ENCODE measurements around the gene TLCD2.
"Not testable (repeated sequence)": the region's sequence is repeated elsewhere in the genome, so short reads cannot be mapped to it uniquely, and the experiment has no call there.

TLCD2 gene

DNA sequence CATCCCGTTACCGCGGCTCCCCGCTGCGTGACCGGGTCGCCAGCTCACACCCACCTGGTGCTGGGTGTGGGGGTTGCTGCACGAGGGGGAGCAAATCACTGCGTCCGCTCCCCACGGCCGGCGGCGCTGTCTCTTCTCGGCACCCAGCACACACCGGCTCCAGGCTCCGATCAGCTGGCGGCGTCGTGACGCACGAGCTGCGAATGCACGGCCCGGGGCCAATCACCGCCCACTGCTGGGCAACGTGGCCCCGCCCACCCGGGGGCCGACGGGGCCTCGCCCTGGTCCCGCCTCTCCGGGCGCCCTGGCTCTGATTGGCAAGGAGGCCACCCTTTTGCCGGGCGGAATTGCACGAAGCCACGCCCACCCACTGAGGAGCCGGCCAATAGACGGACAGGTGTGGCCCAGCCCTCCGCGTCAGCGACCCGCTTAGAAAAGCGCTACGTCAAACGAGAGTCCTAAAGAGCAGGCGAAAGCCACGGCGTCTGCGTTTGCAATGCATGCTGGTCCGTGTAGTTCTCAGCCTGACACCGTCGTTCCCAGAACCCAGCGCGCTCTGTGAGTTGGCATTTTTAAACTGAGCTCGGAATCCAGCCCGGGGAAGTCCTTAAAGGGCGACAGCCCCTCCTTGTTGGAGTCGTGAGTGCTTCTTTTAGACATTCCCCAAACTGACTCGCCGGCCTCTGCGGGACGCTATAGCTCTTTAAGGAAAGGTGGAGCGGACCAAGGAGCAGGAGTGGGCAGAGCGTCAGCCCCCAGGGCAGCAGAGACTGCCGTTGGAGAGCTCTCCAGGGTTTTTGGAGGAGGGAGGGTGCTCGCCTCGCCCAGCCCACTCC, 6.1 kb upstream of the TLCD2 start:
- DNase-seq (ENCODE audit: low read depth) = peak; percentile 100

DNA sequence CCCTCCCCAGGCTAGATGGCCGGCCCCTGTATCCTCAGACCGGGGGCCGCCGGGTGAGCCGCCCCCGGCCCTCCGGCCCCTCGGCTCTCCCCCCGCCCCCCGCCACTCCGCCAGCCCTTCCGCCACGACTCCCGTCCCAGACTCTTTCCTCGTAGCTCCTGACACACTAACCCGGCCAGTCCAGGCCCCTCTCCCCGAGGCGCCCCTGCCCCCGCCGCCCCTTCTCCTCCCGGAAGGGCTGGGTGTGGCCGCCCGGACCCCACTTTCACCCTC, 5.6 kb upstream of the TLCD2 start:
- DNase-seq (ENCODE audit: low read depth) = no peak

GRCh38 chr17:1714980-1715802, 5.0 kb upstream of the TLCD2 start:
- peak; percentile 43 for DNase-seq (ENCODE audit: low read depth)

GRCh38 chr17:1714427-1714979, 4.3 kb upstream of the TLCD2 start:
- DNase-seq (ENCODE audit: low read depth) = no peak

DNA sequence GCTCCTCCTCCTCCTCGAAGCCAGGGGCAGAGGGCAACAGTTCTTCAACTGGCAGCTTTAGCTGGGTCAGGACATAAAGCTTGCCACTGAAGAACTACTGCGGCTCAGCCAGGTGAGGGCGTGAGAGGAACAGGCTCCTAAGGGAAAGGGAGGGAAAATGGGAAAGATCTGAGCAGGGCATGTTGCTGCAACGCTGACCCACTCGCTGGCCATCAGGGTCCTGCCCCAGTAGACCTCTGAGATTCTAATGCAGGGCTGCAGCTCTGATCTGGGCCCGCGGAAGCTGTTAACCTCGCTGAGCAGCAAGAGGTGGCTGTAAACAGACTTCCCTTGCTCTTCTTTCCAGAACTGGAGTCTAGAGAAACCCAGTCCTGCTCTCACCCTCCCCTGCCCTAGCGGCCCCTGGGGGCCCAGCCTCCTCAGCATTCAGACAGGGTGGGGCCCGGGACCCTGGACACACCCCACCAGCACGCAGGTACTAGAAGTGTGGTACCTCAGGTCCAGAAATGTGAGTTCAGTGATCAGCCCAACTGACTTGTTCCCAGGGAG, 3.8 kb upstream of the TLCD2 start:
- DNase-seq (ENCODE audit: low read depth) = no peak

DNA sequence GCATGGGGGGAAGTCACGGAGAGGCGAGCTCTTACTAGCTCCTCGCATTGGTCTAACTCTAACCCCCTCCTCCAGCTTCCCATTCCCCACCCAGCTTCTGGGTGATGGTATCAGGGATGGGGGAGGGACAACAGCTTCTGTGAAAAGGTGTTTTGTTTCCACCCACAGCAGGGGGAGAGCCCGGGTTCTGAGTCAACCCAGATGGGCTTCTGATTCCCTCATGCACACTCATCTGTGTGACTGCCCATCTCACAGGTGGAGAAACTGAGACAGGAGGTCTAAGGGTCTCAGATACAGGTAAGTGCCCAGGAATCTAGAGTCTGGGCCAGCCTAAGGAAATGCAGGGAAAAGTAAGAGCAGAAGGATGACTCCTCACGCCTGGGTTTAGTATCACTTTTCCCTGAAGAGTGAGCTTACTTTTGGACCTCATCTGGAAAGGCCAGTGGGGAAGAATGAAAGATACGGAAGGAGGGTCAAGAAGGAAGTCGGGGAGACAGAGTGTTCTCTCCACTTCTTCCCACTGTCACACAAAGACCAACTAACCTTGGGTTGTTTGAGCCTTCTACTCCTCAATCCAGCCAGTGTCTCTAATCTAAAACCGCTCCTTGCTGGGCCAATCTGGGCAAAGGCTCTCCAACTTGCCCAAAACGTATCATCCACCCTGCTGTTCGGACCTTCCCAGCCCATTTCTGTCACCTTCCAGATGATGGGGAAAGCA, 3.1 kb upstream of the TLCD2 start:
- DNase-seq (ENCODE audit: low read depth) = no peak

DNA sequence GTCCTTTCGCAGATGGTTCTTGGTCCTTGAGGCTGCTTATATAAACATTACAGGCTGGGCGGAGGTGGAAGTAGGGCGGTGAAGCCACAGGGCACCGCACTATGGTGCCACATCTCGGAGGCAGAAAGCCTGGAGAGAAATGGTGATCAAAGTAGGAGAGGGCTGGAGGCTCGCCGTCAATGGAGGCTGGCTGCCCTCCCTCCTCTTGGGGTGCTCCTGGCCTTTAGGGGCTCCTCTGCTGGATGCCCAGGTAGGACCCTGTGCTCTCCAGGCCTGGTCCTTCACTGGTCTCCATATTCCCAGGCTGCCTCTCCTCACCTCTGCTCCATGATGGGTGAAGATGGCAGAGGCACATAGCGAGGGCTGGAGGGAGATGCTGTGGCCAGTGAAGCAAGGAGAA, 2.1 kb upstream of the TLCD2 start:
- DNase-seq (ENCODE audit: low read depth) = no peak

- no peak for DNase-seq (ENCODE audit: low read depth)
Observed at GRCh38 chr17:1711804-1712203, 1.6 kb upstream of the TLCD2 start.

GRCh38 chr17:1710807-1711553, 803 bp upstream of the TLCD2 start:
- DNase-seq (ENCODE audit: low read depth) = no peak

GRCh38 chr17:1709403-1709951, 700 bp downstream of the TLCD2 start:
- no peak for DNase-seq (ENCODE audit: low read depth)

DNA sequence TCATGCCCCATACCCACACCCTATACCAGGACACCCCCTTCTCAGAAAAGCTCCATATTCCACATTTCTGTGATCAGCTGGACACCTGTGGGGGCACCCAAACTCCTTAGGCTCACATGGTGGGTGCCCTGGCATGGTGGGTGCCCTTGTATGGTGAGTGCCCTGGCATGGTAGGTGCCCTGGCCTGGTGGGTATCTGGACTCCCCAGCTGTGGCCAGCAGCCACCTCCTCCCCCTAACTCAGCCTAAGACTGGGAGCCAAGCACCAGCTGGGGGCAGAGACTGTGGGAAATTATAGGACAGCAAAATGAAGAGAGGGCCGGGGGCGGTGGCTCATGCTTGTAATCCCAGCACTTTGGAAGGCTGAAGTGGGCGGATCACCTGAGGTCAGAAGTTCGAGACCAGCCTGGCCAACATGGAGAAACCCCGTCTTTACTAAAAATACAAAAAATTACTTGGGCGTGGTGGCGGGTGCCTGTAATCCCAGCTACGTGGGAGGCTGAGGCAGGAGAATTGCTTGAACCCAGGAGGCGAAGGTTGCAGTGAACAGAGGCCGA, 1.3 kb downstream of the TLCD2 start:
- not testable (repeated sequence) for DNase-seq (ENCODE audit: low read depth)

- no peak for DNase-seq (ENCODE audit: low read depth)
Observed at GRCh38 chr17:1707107-1707506, 3.1 kb downstream of the TLCD2 start.

DNA sequence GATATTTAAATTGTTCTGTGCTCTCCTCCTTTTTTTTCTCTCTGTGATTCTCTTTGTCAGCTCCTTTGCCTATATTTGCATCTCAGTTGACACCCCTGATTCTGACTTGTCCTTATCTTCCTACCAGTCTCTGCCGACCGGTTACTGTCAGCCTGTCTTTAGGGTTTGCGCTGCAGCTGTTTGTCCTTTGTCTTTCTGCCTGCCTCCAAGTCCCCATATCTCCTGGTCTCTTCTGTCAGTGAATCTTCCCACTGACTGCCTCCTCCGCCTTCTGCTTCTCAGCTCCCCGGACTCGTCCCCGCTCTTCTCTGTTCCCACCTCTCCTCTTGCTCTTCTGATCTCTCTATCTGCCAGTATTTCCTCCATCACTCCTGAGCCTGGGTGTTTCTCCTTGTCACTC, 5.2 kb downstream of the TLCD2 start:
- no peak for DNase-seq (ENCODE audit: low read depth)

DNA sequence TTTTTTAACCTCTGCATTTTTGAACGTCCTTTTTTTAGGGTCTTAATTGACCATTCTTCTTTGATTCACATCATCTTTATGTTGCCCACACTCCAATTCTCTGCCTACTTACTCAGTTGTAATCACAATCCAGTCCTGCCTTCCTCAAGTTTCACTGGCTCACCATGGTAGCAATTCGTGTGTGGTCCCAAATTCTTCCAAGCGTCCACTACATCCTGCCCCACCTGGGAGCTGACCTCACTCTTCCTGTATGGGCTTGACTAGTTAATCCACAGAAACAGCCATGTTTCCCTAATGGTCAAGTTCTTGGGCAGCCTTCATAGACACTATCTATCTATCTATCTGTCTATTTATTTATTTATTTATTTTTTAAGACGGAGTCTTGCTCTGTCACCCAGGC, 7.1 kb downstream of the TLCD2 start:
- no peak for DNase-seq (ENCODE audit: low read depth)

DNA sequence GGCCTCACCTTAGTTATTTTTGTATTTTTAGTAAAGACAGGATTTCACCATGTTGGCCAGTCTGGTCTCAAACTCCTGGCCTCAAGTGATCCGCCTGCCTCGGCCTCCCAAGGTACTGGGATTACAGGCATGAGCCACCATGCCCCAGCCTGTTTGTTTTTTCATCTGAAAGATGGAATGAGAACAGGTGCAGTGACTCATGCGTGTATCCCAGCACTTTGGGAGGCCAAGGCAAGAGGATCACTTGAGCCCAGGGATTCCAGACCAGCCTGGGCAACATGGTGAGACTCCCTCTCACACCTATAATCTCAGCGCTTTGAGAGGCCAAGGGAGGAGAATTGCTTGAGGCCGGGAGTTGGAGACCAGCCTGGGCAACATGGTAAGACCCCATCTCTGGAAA, 10.3 kb downstream of the TLCD2 start:
- DNase-seq (ENCODE audit: low read depth) = not testable (repeated sequence)

- DNase-seq (ENCODE audit: low read depth) = no peak
Observed at GRCh38 chr17:1697681-1698080, 12.5 kb downstream of the TLCD2 start.

- DNase-seq (ENCODE audit: low read depth) = no peak
Observed at GRCh38 chr17:1695365-1695764, 14.8 kb downstream of the TLCD2 start.

GRCh38 chr17:1693339-1693738, 16.8 kb downstream of the TLCD2 start:
- no peak for DNase-seq (ENCODE audit: low read depth)

GRCh38 chr17:1690544-1691221, 19.5 kb downstream of the TLCD2 start:
- DNase-seq (ENCODE audit: low read depth) = no peak

DNA sequence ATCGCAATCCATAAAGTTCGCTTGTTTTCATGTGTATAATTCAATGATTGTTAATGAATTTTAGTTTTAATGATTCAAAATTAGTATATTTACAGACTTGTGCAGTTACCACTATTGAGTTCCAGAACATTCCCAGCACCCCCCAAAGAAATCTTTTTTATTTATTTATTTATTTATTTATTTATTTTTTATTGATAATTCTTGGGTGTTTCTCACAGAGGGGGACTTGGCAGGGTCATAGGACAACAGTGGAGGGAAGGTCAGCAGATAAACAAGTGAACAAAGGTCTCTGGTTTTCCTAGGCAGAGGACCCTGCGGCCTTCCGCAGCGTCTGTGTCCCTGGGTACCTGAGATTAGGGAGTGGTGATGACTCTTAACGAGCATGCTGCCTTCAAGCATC, 21.8 kb downstream of the TLCD2 start:
- DNase-seq (ENCODE audit: low read depth) = not testable (repeated sequence)
